GM19455 (cell line): Measurements from ENCODE around the gene LINC01488.

ENCODE experiments used
- ATAC-seq: cut with Tn5 transposase; IDR thresholded peaks from one replicate; pipeline ENCODE4 v1.9.1; 2021; ENCODE audit not compliant: unreplicated experiment

Gene LINC01488

DNA sequence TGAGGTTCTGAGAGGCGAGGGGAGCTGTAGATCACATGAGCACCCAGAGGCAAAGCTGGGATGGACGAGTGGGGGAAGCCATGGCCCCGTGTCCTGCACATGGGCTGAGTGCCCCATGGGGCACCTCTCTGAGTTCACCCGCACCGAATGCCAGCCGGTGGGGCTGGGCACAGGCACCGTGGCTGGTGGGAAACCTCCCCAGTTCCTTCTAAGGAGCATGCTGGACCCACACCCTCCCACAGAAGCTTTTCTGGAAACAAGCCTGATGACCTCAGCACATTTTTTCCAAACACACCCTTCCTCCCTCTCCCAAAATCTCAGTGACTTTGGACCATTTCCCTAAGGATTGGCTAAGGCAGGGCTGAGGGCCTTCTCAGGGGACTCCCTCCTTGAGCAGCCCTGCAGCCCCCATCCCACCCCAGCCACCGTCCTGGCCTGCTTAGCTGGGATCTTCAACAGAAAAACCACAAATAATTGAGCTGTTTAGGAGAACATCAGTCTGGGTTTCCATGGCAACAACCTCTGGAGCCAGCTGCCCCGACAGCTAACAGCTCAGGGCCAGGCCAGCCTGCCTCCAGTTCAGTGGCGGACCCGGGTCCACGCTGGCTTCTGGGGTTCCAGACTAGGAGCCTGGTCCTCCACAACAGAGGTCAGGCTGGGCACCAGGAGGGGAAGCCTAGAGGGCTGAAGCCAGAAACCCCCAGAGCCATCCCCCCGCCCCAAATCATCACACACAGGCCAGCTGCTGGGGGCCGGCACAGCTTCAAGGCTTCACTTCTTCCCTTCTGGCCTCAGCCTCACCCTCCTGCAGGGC is 18.1 kb upstream of the LINC01488 start:
- no peak for ATAC-seq

GRCh38 chr11:69463995-69464960 is 17.2 kb upstream of the LINC01488 start:
- ATAC-seq: no peak

GRCh38 chr11:69465236-69466000 is 16.0 kb upstream of the LINC01488 start:
- no peak for ATAC-seq

DNA sequence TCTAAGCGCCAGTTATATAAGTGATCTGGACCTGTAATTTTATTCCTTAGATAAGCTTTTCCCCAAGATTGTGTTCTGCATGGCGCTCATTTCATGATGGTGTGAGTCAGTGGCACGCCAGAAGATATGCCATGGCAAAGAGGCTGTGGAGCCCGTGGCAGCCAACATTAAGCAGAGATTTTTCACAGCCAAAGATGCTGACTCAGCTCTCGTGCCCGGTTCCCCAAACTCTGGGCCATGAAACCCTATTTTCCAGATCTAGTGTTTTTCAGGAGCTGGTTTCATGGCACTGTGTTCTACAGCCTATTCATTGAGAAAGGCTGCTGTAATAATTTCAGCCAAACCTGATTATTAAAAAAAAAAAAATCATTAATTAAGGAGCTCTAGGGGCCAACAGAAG is 15.4 kb upstream of the LINC01488 start:
- ATAC-seq: no peak

- no peak for ATAC-seq
These were observed 14.3 kb upstream of the LINC01488 start for GRCh38 chr11:69467196-69467595.

- no peak for ATAC-seq
These were observed 13.8 kb upstream of the LINC01488 start for GRCh38 chr11:69467646-69468045.

DNA sequence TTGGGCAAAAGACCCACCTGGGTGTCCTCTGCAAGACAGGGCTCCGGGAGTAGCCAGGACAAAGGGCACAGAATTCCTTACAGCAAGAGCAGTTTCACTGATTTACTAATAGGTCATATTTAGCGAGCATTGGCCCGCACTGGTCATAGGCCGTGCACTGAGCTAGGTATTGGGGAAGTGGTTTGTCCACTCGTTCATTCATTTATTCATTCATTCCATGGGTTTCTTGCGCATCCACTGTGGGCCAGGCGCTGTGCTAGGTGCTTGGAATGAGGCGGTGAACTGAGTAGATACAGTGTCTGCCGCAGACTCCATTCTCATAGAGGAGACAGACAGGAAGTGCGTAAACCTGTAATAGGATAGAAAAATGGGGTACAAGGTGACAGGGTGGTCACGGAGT is 13.2 kb upstream of the LINC01488 start:
- ATAC-seq: no peak

DNA sequence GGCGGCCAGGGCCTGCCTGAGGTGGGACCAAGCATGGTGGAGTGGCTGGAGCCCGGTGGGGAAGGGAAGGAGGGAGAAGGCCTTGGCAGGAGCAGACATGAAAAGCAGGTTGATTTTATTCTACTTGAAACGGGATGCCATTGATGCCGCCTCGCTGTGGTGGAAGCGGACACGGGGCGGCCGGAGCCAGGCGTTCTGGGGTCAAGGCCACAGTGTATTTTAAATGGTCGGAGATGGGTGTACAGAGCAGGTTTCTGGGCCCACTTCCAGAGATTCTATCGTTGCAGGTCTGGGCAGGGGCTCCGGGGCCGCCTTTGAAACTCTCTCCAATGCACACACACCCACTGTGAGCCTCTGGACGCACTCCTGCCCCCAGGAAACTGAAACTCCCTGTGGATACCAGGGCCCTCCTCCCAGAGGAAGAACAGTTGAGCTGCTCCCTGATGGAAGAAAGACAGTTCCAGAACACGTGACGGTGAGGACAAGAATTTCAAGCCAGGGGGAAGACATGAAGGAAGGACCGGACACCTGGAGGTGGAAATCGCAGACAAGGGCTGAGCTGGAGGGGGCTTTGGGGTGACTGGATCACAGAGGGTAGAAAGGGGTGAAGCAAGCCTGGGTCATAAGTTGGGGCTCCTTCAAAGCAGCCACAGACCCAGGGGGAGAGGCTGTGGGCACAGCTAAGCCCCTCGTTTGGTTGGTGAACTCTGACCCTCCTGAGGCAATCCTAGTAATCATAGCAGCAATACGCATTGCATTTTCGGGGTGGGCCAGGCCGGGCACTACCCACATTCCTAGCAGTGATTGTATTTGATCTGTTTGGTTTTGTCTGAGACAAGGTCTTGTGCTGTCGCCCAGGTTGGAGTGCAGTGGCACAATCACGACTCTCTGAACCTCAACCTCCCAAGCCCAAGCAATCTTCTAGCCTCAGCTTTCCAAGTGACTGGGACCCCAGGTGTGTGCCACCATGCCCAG is 12.3 kb upstream of the LINC01488 start:
- ATAC-seq: no peak

GRCh38 chr11:69470301-69470700 is 11.2 kb upstream of the LINC01488 start:
- no peak for ATAC-seq

DNA sequence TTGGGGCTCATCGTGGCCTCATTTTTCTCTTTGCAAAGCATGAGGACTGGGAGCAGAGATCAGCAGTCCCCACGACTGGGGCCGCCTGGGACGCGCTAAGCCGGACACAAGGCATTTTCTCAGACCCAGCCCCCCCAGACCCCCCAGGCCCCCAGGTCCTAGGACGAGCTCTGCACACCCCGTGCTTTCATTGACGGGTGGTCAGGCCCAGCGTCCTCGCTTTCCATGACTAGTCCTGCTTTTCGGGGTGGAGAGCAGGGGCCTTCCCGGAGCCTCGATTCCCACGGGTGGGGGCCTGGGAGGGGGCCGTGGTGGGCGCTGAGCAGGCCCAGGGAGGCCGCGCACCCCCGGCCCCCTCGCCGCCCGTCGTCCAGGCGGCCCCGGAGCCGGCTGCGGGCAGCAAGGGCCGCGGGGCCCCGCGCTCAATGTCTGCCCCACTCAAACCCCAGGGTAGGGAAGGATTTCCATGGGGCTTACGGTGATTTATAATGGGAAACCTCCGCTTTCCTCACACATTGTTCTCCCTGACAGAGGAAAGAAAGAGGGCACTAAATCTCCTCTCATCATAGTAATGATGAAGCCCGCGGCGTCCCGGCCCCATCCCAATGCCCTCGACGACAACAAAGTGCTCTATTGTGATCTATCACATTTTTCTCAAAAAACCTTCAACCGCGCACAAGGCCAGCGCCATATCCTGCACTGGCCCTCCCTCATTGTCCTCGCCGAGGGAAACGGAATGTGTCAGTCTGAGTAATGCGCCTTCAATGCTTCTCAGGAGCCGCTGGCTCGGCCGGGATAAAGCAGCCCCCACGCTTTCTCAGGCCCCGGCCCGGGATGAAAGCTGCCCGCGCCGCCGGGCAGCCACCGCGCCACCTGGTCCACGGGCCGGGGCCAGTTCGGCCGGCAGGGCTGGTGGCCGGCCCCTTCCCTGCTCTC is 10.4 kb upstream of the LINC01488 start:
- ATAC-seq: no peak

DNA sequence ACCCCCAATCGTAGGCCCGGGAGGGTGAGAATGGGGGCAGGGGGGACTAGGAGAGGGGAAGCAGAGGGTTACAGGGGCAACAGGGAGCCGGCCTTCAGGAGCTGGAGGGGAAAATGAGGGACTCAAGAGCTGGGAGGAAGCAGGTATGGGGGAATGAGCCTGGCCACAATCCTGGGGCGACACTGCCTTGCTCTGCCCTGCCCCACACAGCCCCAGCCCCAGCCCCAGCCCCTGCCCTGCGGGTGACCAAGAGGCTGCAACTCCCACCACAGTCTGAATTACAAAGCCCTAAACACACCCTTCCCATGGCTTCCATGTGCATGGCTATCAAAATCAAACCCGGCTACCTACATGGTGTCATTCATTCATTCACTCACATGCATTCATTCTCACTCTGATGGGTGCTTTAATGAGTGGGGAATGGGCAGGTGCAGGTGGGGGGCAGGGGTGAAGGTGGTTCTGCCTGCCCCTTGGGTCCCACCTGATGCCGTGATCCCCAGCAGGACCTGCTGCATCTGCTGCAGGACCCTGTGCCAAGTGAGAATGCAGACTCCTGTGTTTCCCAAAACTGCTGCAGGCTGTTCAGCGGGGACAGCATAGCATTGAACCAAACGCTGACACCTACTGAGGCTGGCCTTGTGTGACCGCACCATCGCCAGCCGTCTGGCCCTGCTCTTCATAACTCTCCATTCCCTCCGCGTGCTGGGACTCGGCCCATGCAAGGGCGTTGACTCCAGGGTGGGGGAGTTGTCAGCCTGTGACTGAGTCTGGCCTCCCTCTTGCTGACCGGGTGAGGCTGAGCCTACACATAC is 9.5 kb upstream of the LINC01488 start:
- ATAC-seq: no peak

DNA sequence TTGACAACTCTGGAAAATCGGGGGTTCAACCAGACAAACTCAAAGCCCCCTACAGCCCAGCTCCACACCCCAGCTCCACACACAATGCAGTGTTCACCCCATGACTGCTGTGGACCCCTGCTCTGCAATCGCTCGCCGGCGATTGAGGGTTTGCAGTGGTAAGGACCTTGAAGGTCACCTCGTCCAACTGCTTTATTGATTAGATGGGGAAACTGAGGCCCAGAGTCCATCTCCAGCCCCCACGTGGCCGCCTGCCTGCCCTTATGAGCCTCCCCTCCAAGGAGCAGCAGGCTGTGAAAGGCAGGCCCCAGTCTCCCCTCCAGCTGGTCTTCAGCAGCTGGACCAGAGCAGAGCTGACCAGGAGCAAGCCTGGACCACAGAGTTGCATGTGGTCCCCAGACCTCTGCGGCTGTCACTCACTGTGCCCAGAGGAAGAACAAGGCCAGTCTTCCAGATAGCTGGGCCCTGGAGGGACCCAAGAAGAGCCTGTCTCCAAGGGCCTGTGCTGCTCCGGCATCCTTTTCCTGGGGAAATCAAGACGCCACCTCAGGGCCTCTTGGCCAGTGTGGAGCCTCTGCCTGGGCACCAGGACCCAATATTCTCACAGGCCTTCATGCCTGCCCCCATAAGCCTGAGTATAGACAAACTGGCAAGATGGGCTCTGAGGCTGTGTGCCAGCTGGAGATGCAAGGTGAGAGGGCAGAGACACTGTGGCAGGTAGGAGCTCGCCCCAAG is 8.8 kb upstream of the LINC01488 start:
- no peak for ATAC-seq

- no peak for ATAC-seq
These were observed 8.1 kb upstream of the LINC01488 start for GRCh38 chr11:69473276-69473845.

- no peak for ATAC-seq
These were observed 6.7 kb upstream of the LINC01488 start for GRCh38 chr11:69474736-69475135.

GRCh38 chr11:69475141-69475865 is 6.2 kb upstream of the LINC01488 start:
- ATAC-seq: no peak

DNA sequence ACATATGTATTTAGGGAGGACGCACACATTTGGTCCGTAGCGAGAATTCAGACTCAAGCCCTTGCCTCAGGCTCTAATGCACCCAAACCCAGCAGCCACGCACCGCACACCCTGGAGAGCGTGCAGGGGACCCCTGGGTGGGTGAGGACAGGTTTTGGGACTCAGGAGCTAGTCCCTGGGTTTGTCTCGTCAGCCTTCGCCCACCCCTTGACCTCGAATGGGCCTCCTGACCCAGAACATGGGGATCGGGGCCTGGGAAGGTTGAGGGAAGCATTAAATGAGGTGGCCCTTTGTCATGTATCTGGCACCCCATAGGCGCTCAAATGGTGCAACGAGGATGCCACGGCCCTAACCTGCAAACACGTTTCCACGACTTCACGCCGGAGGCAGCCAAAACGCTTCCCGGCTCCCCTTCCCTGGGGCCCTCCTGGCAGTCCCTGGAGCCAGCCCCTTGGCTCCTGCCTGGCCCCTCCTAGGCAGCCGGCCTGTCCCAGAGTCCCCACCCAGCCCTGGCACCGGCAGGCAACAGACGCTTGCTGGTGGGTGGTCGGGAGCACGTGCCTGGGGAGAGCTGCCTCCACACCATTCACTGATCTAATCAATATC is 5.5 kb upstream of the LINC01488 start:
- no peak for ATAC-seq
